HFF-Myc (cell line): ENCODE data around the gene C8A.

Source experiments
- DNase-seq: peaks from one replicate; pipeline ENCODE4 v3.0.0-alpha.2; 2011; ENCODE audit warnings: low read depth; ENCODE audit errors: extremely low read depth
- H3K4me3 ChIP-seq: replicated peaks from 2 replicates; pipeline ENCODE4 v1.5.1; 2011; ENCODE audit warnings: low read depth, mild to moderate bottlenecking, control low read depth, low read length
- TF ChIP-seq, protein P1 (sequence below): IDR thresholded peaks from 2 replicates; pipeline ENCODE4 v1.5.1; 2012; ENCODE audit warnings: mild to moderate bottlenecking, low read depth, low read length, control low read depth; ENCODE audit errors: missing control alignments

Gene C8A

DNA sequence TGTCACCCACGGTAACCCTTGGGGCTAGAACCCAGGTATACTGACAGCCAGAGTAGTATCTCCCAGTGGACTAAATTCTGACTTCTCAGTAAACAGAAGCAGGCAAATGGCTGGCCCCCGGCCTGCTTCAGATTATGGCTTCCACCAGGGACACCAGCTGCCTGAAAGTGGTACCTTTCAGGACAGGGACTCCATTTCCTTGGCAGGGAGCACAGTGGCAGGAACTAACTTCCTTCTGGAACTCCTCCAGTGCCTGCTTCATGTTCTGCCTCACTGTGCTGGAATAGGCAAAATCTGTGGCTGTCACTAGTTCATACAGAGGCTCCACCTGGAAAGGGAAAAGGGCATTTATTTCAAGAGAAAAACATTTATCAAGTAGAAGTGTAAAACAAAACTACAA, 78.6 kb downstream of the C8A start:
- TF ChIP-seq, protein P1, sequence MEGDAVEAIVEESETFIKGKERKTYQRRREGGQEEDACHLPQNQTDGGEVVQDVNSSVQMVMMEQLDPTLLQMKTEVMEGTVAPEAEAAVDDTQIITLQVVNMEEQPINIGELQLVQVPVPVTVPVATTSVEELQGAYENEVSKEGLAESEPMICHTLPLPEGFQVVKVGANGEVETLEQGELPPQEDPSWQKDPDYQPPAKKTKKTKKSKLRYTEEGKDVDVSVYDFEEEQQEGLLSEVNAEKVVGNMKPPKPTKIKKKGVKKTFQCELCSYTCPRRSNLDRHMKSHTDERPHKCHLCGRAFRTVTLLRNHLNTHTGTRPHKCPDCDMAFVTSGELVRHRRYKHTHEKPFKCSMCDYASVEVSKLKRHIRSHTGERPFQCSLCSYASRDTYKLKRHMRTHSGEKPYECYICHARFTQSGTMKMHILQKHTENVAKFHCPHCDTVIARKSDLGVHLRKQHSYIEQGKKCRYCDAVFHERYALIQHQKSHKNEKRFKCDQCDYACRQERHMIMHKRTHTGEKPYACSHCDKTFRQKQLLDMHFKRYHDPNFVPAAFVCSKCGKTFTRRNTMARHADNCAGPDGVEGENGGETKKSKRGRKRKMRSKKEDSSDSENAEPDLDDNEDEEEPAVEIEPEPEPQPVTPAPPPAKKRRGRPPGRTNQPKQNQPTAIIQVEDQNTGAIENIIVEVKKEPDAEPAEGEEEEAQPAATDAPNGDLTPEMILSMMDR = no peak
- no peak for DNase-seq
- H3K4me3 ChIP-seq = no peak overlapping the region

DNA sequence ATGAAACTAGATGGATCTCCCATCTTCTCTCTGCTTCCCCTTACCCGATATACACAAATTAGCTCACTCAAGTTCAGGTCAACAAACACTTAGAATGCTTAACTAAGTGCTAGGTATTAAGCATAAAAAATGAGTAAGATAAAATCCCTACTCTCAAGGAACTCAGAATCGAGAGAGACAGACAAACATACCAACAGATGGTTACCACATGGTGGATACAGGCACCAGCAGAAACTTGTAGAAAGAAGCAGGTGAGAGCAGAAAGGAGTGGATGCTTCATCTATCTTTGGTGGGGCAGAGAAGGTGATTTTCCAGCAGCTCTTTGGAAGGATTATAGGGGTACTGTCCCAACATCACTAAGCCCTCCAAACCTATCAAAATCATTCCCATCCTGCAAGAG, 79.0 kb downstream of the C8A start:
- H3K4me3 ChIP-seq = no peak overlapping the region
- TF ChIP-seq, protein P1 = no peak
- DNase-seq = no peak

DNA sequence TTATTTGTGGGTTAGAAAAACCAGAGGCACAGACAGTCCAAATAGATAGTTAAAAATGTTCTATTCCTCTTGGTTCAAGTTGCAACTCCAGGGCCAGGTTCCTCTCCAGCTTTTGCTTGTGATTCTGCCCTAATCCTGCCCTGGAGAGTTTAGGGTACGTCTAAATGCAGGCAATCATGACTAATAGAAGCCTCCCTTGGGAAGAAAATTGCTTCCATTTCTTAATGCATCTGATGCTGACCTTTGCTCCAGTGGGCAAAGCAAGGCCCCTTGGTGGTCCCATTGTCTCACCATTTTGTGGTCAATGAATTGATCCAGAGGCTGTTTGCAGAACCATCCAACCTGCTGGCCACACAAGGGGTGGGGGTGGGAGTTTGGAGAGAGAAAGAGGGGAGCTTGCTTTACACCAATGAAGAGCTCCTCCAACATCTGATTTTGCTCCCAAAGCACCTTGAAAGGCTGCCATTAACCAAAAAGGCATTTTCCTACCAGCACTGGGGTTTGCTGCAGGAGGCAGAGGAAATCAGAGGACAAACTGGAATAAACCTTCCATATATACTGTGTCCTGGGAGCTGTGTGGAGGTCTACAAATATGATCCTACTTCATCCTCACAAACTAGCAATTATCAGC, 79.9 kb downstream of the C8A start:
- TF ChIP-seq, protein P1 = no peak
- DNase-seq = peak; percentile 69

DNA sequence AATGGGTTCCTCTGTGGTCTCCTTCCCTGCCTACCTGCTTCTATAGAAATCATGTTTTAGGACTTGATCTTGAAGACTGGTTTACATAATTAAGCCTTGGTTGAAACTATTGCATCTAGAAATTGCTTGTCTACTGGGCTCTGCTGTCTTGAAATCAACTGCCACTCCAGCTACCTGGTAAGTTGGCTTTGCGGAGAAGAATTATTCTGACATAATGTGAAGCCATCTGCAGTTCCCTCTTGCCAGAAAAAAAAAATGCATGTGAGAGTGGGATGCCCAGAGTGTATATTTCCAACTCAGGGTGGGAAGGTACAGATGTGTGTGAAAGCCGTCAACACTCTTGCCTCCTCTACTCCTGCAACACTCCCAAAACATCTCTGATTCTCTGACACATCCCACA, 84.0 kb downstream of the C8A start:
- TF ChIP-seq, protein P1 = no peak
- DNase-seq = no peak
- H3K4me3 ChIP-seq = no peak overlapping the region

More for the DNA sequence above, 79.9 kb downstream of the C8A start:
- no peak overlapping the region for H3K4me3 ChIP-seq

DNA sequence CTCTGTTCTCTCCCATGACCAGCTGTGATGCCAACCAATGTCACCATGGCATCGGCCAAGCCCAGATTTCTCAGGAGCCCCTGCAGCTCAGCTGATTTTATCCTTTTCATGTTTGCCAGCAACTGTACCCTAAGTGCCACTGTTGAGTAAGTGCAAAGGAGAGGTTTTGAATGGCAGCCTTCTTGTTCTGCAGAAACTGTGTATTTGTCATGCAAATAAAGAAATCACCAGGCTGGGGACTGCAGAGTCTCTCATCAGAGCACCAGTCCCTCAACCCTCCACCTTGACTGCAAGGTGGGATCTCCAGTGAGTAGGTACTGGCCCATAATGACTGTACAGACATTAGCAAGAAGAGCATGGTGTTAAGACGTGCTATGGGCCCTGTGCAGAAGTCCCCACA, 84.6 kb downstream of the C8A start:
- H3K4me3 ChIP-seq = no peak overlapping the region
- DNase-seq = no peak
- TF ChIP-seq, protein P1 = no peak

DNA sequence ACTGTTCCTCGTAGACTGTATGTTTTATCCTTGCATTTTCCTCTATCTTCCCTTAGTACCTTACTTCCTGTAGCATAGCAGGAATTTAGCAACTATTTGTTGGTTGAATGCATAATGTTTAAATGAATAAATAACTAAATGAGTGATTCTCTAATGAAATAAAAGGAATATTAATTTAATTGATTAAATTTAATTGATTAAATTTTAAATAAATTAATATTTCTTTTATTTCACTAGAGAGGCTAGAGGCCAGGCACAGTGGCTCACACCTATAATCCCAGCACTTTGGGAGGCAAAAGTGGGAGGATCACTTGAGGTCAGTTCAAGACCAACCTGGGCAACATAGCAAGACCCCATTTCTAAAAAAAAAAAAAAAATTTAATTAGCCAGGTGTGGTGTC, 85.4 kb downstream of the C8A start:
- TF ChIP-seq, protein P1 = no peak
- DNase-seq = no peak
- no peak overlapping the region for H3K4me3 ChIP-seq
